KOPT-K1 (cell line): ENCODE measurements around the gene GALNTL6.

ENCODE experiments used
- H3K27ac ChIP-seq: fragments of 200-600 bp; sonication (generic); 2 replicates; pipeline ENCODE4 v1.5.1; 2016; ENCODE audit warnings: antibody characterized with exemption, mild to moderate bottlenecking, low read depth, low read length; ENCODE audit not compliant: poor library complexity, severe bottlenecking
- H3K36me3 ChIP-seq: fragments of 200-600 bp; sonication (generic); 2 replicates; pipeline ENCODE4 v1.5.1; 2017; ENCODE audit warnings: antibody characterized with exemption, mild to moderate bottlenecking, low read length, moderate library complexity; ENCODE audit not compliant: insufficient read depth
- H3K9me3 ChIP-seq: fragments of 200-600 bp; sonication (generic); 2 replicates; pipeline ENCODE4 v1.5.1; 2017; ENCODE audit warnings: antibody characterized with exemption, low read length, mild to moderate bottlenecking; ENCODE audit not compliant: insufficient read depth, poor library complexity, severe bottlenecking

The GALNTL6 gene

GRCh38 chr4:172838943-172839342, 1025.7 kb downstream of the GALNTL6 start:
- H3K36me3 ChIP-seq, result no peaks in the 10 kb centered on the region
- H3K27ac ChIP-seq, result no peak overlapping the region
- no peaks in the 10 kb centered on the region for H3K9me3 ChIP-seq

- no peak overlapping the region for H3K27ac ChIP-seq
- no peaks in the 10 kb centered on the region for H3K9me3 ChIP-seq
- H3K36me3 ChIP-seq, result no peaks in the 10 kb centered on the region
These were observed 1029.6 kb downstream of the GALNTL6 start for GRCh38 chr4:172842779-172843178.

GRCh38 chr4:172843192-172843591, 1030.0 kb downstream of the GALNTL6 start:
- Histone ChIP-seq H3K9me3 (no peaks in the 10 kb centered on the region), H3K27ac (no peak overlapping the region), H3K36me3 (no peaks in the 10 kb centered on the region)

- H3K36me3 ChIP-seq, result no peaks in the 10 kb centered on the region
- no peaks in the 10 kb centered on the region for H3K9me3 ChIP-seq
- H3K27ac ChIP-seq, result no peak overlapping the region
These were observed 1031.4 kb downstream of the GALNTL6 start for GRCh38 chr4:172844556-172844955.

GRCh38 chr4:172845281-172845680, 1032.1 kb downstream of the GALNTL6 start:
- Histone ChIP-seq H3K36me3 (no peaks in the 10 kb centered on the region), H3K27ac (no peak overlapping the region), H3K9me3 (no peaks in the 10 kb centered on the region)

DNA sequence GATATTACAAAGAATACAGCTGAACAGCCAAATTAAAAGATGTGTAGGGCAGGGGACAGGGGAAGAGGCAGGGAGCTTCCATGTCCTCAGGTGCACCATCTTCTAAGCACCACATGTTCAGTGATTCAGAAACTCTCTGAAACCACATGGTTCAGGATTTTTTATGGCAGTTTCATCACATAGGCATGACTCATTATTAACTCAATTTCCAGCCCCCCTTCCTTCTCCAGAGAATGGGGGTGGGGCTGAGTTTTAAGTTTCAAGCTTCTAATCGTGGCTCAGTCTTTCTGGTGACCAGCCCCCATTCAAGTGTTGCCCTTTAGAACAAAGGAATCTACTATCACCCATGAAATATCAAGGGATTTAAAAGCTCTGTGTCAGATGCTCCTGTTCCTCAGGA, 1037.6 kb downstream of the GALNTL6 start:
- Histone ChIP-seq H3K27ac (no peak overlapping the region), H3K36me3 (no peaks in the 10 kb centered on the region), H3K9me3 (no peaks in the 10 kb centered on the region)

- Histone ChIP-seq H3K27ac (no peak overlapping the region), H3K9me3 (no peaks in the 10 kb centered on the region), H3K36me3 (no peaks in the 10 kb centered on the region)
These were observed 1038.3 kb downstream of the GALNTL6 start for GRCh38 chr4:172851534-172851933.

- H3K27ac ChIP-seq, result no peak overlapping the region
- no peaks in the 10 kb centered on the region for H3K36me3 ChIP-seq
- H3K9me3 ChIP-seq, result no peaks in the 10 kb centered on the region
These were observed 1043.8 kb downstream of the GALNTL6 start for GRCh38 chr4:172857026-172857425.

GRCh38 chr4:172858731-172859230, 1045.6 kb downstream of the GALNTL6 start:
- peaks cover 6% of the 10 kb centered on the region for H3K9me3 ChIP-seq
- no peaks in the 10 kb centered on the region for H3K36me3 ChIP-seq
- no peak overlapping the region for H3K27ac ChIP-seq

DNA sequence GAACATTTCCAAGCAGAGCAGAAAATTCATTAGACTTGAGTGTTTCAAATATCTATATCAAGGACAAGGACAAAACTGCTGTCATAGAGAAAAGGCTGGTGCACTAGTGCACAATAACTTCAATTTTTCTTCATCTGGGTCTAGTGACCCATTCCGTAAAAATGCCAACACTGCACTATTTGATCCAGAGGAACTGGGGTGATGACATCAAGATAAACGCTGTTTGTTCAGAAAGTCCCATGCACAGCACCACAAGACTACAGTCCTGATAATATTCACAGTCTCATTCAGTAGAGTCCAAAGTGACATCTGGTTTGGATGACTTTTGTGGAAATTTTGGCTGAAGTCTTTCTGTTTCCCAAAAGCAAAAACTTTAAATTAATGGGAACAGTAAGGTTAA, 1051.9 kb downstream of the GALNTL6 start:
- no peak overlapping the region for H3K27ac ChIP-seq
- H3K36me3 ChIP-seq, result no peaks in the 10 kb centered on the region
- peaks cover 6% of the 10 kb centered on the region for H3K9me3 ChIP-seq

DNA sequence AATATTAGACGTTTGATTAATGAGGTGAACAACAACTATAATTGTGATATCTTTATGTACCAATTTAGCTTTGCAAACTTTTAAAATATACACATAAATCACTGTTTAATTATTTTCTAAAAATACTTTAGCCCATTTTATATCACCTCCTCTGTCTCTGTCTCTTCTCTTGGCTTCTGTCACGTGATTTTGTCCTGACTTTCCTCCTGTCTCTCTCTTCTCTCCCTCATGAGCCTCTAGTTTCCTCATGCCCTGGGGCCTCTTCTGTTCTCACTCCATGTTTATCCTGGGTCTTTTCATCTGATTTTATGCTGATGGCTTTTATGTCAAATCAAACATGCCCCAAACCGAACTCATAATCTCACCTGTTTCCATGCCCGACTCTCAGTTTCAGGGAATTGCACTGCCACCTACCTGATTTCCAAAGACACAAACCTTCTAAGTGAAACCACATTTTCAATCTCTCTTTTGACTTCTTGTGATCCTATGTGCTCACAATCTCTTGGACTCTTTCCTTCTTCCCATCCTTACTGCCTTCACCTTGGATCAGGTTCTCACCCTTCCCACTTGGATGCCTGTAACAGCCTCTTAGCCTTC, 1052.4 kb downstream of the GALNTL6 start:
- Histone ChIP-seq H3K27ac (no peak overlapping the region), H3K9me3 (peaks cover 6% of the 10 kb centered on the region), H3K36me3 (no peaks in the 10 kb centered on the region)

DNA sequence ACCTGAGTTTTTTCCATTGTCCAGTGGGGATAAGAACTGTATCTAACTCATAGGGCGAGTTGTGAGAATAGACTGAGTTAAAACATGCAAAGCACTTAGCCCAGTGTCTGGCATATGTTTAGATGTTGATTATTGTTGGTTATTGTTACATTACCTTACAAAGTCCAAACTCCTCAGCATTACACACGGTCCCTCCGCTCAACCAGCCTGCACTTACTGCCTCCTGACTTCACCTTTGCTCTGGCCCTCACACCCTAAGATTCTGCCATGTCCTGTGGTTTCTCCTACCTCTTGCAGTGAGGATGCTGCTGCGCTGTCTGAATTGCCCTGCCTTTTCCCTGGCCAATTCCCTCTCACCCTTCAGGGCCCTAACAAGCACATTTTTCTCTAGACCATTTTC, 1053.2 kb downstream of the GALNTL6 start:
- Histone ChIP-seq H3K27ac (no peak overlapping the region), H3K36me3 (no peaks in the 10 kb centered on the region), H3K9me3 (peaks cover 6% of the 10 kb centered on the region)

DNA sequence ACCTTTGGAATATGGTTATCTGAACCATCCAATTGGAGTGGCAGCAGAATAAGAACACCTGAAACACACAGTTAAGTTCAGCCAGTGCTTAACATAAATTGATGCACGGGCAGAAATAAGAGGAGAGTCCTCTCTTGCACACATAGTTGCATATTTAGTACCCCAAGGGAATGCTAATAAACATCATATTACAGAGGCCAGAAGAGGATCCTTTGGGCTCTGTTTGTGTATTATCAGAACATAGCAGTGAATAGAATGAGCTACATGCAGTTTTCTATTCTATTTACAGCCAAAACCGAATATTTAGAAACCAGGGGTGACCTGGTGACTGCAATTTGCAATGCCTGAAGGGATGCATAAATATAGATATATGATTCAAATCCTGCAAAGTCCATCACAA, 1054.6 kb downstream of the GALNTL6 start:
- H3K36me3 ChIP-seq, result no peaks in the 10 kb centered on the region

DNA sequence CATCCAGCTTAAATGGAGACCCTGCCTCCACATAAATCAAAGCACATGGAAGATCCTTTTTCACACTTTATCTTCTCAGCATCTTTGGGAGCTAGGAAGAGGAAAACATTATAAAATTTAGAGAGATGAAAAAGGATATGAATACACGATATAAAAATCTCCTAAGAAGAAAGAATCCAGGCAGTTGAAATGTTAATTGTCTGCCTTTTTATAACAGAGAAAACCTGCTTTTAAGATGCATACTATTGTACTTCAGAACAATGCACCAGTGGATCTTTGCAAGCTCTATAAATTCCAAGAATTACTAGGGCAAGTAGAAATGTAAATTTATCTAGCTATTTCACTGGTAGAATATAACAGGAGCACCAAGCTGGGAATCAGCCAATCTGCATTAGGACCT, 1055.1 kb downstream of the GALNTL6 start:
- Histone ChIP-seq H3K27ac (no peak overlapping the region), H3K9me3 (no peaks in the 10 kb centered on the region), H3K36me3 (no peaks in the 10 kb centered on the region)

More for the DNA sequence above, 1054.6 kb downstream of the GALNTL6 start:
- no peak overlapping the region for H3K27ac ChIP-seq
- peaks cover 4% of the 10 kb centered on the region for H3K9me3 ChIP-seq

DNA sequence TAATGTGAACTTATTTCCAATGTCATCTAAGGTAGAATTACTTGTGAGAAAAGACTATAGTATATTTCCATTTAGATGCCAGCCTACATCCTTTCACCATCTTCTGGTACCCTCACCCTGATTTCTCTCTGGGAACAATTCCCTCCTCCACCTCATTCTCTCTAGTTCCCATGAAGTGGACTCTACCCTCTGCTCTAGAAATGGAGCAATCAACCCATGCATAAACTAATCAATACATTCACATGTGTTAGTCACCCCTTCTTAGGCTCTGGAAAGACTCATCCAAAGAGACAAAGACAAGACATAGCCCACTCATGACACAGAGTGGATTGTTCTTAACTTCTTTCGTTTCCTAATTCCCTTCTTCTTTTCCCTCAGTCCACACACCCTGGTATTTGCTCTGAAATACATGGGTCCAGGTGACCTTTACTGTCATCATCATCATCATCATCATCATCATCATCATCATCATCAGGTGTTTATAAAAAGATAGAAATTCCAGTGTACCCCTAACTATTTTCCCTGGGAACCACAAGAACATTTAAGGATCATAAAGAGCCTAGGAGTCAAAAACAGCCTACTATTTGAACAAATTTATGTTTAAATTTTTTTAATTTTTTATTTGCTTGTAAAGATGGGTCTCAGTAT, 1056.5 kb downstream of the GALNTL6 start:
- no peak overlapping the region for H3K27ac ChIP-seq
- no peaks in the 10 kb centered on the region for H3K9me3 ChIP-seq
- no peaks in the 10 kb centered on the region for H3K36me3 ChIP-seq

DNA sequence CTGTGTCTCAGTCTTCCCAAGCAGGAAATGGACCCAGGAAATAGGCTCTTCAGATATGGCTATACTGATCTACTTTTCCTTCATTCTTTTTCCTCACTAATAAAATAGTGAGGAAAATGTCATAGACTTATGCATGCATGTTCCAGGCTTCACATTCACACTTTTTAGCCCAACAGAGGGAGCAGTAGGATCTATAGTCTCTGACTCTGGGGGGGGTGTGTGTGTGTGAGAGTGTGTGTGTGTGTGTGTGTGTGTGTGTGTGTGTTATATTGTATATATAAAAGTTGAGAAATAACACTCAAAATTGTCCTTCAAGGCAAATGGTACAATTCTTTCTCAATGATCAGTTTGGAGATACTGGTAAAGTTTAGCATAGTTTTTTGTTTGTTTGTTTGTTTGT, 1058.2 kb downstream of the GALNTL6 start:
- no peak overlapping the region for H3K27ac ChIP-seq
- H3K36me3 ChIP-seq, result no peaks in the 10 kb centered on the region
- no peaks in the 10 kb centered on the region for H3K9me3 ChIP-seq
